Mesothelial cell of epicardium (in vitro differentiated cells): ENCODE results near the gene NPDC1. TPM values are rescaled to one million over a fixed set of nuclear protein-coding genes. Genes with fewer than 3 reads are reported as not detected.

ENCODE experiments used
- DNase-seq, 2 experiments: peaks; one replicate each; pipeline ENCODE4 v3.0.0; 2021; ENCODE audit warnings: low spot score in 2 of 2; ENCODE audit not compliant: unreplicated experiment in 2 of 2
- H3K27ac Mint-ChIP-seq: 2 replicates; pipeline ENCODE4 v1.8.0; 2021; ENCODE audit warnings: mixed read lengths
- H3K27me3 Mint-ChIP-seq: 2 replicates; pipeline ENCODE4 v1.8.0; 2021; ENCODE audit warnings: low read depth, mixed read lengths
- H3K36me3 Mint-ChIP-seq: 2 replicates; pipeline ENCODE4 v1.8.0; 2021; ENCODE audit warnings: mixed read lengths
- H3K4me1 Mint-ChIP-seq: 2 replicates; pipeline ENCODE4 v1.8.0; 2021; ENCODE audit warnings: mixed read lengths
- H3K4me3 Mint-ChIP-seq: 2 replicates; pipeline ENCODE4 v1.8.0; 2021; ENCODE audit warnings: mild to moderate bottlenecking, moderate library complexity, mixed read lengths
- H3K9me3 Mint-ChIP-seq: 2 replicates; pipeline ENCODE4 v1.8.0; 2021; ENCODE audit warnings: mixed read lengths
- CTCF ChIP-seq: fragments of 200-600 bp; sonication (generic); IDR thresholded peaks from one replicate; pipeline ENCODE4 v1.5.0; 2021; ENCODE audit warnings: antibody characterized with exemption; ENCODE audit not compliant: unreplicated experiment
- total RNA-seq: library from RNA; stranded (reverse); gene quantifications from 3 replicates; pipeline ENCODE4 v1.2.1, GENCODE V29; 2021

Gene NPDC1
- total RNA-seq, 1 donor from 2014 or later: 75.8 TPM

GRCh38 chr9:136991993-136992818 lies 53.8 kb downstream of the NPDC1 start, which contains the start of gene PAXX:
PAXX (plus strand) TSS chr9:136992422; CDS start chr9:136992444, 22 bp downstream.
- Mint-ChIP-seq H3K9me3 (peaks cover 5% of the 10 kb centered on the region), H3K27ac (peak within 1 kb of the TSS; percentile 81), H3K4me1 (peaks cover 25% of the 10 kb centered on the region)

GRCh38 chr9:136990242-136990911 lies 55.6 kb downstream of the NPDC1 start:
- Mint-ChIP-seq H3K4me1 (peaks cover 13% of the 10 kb centered on the region), H3K9me3 (peaks cover 5% of the 10 kb centered on the region), H3K4me3 (peak overlapping the region; percentile 69), H3K36me3 (no peaks in the 10 kb centered on the region), H3K27me3 (peaks cover 2% of the 10 kb centered on the region), H3K27ac (peak overlapping the region; percentile 8)
- no peak for TF ChIP-seq CTCF
- DNase-seq: no peak

More at GRCh38 chr9:136991993-136992818, 53.8 kb downstream of the NPDC1 start, which contains the start of gene PAXX:
- peak within 1 kb of the TSS; percentile 73 for H3K4me3 Mint-ChIP-seq
- DNase-seq: peak; percentile 94 to 97
- peaks cover 2% of the 10 kb centered on the region for H3K27me3 Mint-ChIP-seq
- H3K36me3 Mint-ChIP-seq: no peaks in the 10 kb centered on the region
- no peak for TF ChIP-seq CTCF

Other genes with a start within 250 kb of the NPDC1 start
- 25.1 to 29.1 TPM (median 26.5 TPM) in 3 replicates for gene CCDC183, start 249.8 kb downstream of the NPDC1 start, total RNA-seq
- 120 to 124 TPM (median 122 TPM) in 3 replicates for gene RABL6, start 238.2 kb downstream of the NPDC1 start, total RNA-seq
- gene AJM1, start 203.7 kb downstream of the NPDC1 start, total RNA-seq: 3.1 to 3.8 TPM (median 3.6 TPM) in 3 replicates
- 159 to 168 TPM (median 168 TPM) in 3 replicates for gene PHPT1, start 196.8 kb downstream of the NPDC1 start, total RNA-seq
- 20.1 to 22.6 TPM (median 20.3 TPM) in 3 replicates for gene MAMDC4, start 193.8 kb downstream of the NPDC1 start, total RNA-seq
- gene EDF1, start 179.9 kb downstream of the NPDC1 start, total RNA-seq: 275 to 294 TPM (median 275 TPM) in 3 replicates
- gene TRAF2, start 159.7 kb downstream of the NPDC1 start, total RNA-seq: 16.0 to 18.1 TPM (median 17.4 TPM) in 3 replicates
- 58.9 to 62.3 TPM (median 59.8 TPM) in 3 replicates for gene FBXW5, start 101.4 kb downstream of the NPDC1 start, total RNA-seq
- 1.5 to 2.5 TPM (median 1.5 TPM) in 3 replicates for gene C8G, start 100.9 kb downstream of the NPDC1 start, total RNA-seq
- gene LCN12, start 93.9 kb downstream of the NPDC1 start, total RNA-seq: 13.3 to 15.9 TPM (median 13.8 TPM) in 3 replicates
- 52.6 to 58.0 TPM (median 53.5 TPM) in 3 replicates for gene PTGDS, start 68.7 kb downstream of the NPDC1 start, total RNA-seq
- 4.7 to 5.7 TPM (median 5.5 TPM) in 3 replicates for gene LCNL1, start 63.2 kb downstream of the NPDC1 start, total RNA-seq
- 51.1 to 58.3 TPM (median 53.1 TPM) in 3 replicates for gene PAXX, start 53.8 kb downstream of the NPDC1 start, total RNA-seq
- gene CLIC3, start 49.6 kb downstream of the NPDC1 start, total RNA-seq: 1.5 to 2.9 TPM (median 1.7 TPM) in 3 replicates
- 57.7 to 59.3 TPM (median 58.7 TPM) in 3 replicates for gene ABCA2, start 17.9 kb downstream of the NPDC1 start, total RNA-seq
- 0.09 to 0.13 TPM in 2 of 3 replicates, not detected in the other for gene FUT7, start 14.1 kb downstream of the NPDC1 start, total RNA-seq
- 4.8 to 6.3 TPM (median 5.2 TPM) in 3 replicates for gene ENTPD2, start 7.9 kb upstream of the NPDC1 start, total RNA-seq
- 5.7 to 6.2 TPM (median 5.9 TPM) in 3 replicates for gene SAPCD2, start 24.4 kb upstream of the NPDC1 start, total RNA-seq
- 4.6 to 5.7 TPM (median 5.5 TPM) in 3 replicates for gene UAP1L1, start 31.3 kb upstream of the NPDC1 start, total RNA-seq
- 61.1 to 65.1 TPM (median 61.2 TPM) in 3 replicates for gene MAN1B1, start 40.8 kb upstream of the NPDC1 start, total RNA-seq
- gene DPP7, start 68.6 kb upstream of the NPDC1 start, total RNA-seq: 149 to 159 TPM (median 157 TPM) in 3 replicates
- gene GRIN1, start 93.0 kb upstream of the NPDC1 start, total RNA-seq: 0.58 to 0.99 TPM (median 0.64 TPM) in 3 replicates
- not detected in 3 replicates for gene LRRC26, start 123.9 kb upstream of the NPDC1 start, total RNA-seq
- gene TMEM210, start 125.9 kb upstream of the NPDC1 start, total RNA-seq: not detected in 3 replicates
- 86.1 to 89.3 TPM (median 87.1 TPM) in 3 replicates for gene ANAPC2, start 142.4 kb upstream of the NPDC1 start, total RNA-seq
- gene SSNA1, start 142.5 kb upstream of the NPDC1 start, total RNA-seq: 40.9 to 43.8 TPM (median 42.8 TPM) in 3 replicates
- gene TPRN, start 154.6 kb upstream of the NPDC1 start, total RNA-seq: 16.7 to 18.5 TPM (median 17.6 TPM) in 3 replicates
- 32.7 to 35.5 TPM (median 33.0 TPM) in 3 replicates for gene TMEM203, start 159.5 kb upstream of the NPDC1 start, total RNA-seq
- 22.4 to 24.3 TPM (median 23.5 TPM) in 3 replicates for gene NDOR1, start 159.5 kb upstream of the NPDC1 start, total RNA-seq
- 13.6 to 16.0 TPM (median 13.9 TPM) in 3 replicates for gene RNF208, start 176.1 kb upstream of the NPDC1 start, total RNA-seq
- 1.5 to 1.9 TPM (median 1.7 TPM) in 3 replicates for gene CYSRT1, start 179.0 kb upstream of the NPDC1 start, total RNA-seq
- gene RNF224, start 181.3 kb upstream of the NPDC1 start, total RNA-seq: 0.16 to 0.41 TPM (median 0.29 TPM) in 3 replicates
- gene SLC34A3, start 184.7 kb upstream of the NPDC1 start, total RNA-seq: 0.23 to 0.27 TPM in 2 of 3 replicates, not detected in the other
- gene TUBB4B, start 195.1 kb upstream of the NPDC1 start, total RNA-seq: 146 to 152 TPM (median 148 TPM) in 3 replicates
- gene STPG3, start 205.1 kb upstream of the NPDC1 start, total RNA-seq: 0.18 to 0.29 TPM in 2 of 3 replicates, not detected in the other
- 51.6 to 54.8 TPM (median 53.3 TPM) in 3 replicates for gene NELFB, start 209.2 kb upstream of the NPDC1 start, total RNA-seq
- 5.7 to 6.5 TPM (median 6.5 TPM) in 3 replicates for gene TOR4A, start 231.5 kb upstream of the NPDC1 start, total RNA-seq